Fibroblast of skin of left quadriceps (primary cell): ENCODE results near the gene PIK3CG.
"Not testable (repeated sequence)": the region's sequence is repeated elsewhere in the genome, so short reads cannot be mapped to it uniquely, and the experiment has no call there.

Experiments
- DNase-seq, 2 experiments: peaks; one replicate each; pipeline ENCODE4 v3.0.0-alpha.2; 2013; ENCODE audit warnings: low read depth in 2 of 2

Gene PIK3CG

DNA sequence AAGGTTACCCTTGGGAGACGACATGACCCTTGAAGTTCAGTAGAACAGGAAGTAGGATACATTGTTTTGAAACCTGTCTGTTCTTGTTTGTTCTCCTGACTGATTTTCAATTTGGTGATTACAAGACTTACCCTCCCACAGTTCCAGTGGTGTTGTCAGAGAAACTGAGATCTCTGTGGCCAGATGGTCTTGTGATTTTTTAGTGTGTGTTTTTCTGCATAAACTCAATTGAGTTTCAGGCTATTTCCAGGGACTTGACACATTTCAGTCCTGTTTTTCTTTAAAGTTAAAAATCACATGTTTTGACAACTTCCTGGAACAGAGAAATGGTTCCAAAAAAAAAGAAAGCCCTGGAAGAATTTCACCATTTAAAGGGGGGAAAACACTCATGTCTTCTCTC is 22.3 kb downstream of the PIK3CG start:
- DNase-seq: no peak

DNA sequence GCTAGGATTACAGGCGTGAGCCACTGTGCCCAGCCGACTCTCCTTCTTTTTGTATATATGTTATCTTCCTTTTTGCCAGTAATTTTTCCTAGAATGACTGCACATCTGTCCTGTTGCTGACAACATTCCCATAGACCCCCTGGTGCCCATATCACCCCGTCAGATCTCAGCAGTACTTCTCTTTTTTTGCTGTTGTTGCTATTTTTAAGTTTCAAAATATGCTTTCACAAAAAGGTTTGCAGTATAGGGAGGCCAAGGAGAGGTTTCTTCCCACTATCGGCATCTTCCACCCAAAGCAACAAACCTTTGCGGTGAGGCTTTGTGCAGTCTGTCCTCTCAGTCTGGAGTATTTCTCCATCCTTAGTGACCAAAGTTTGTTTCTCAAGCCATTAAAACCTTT is 23.1 kb downstream of the PIK3CG start:
- DNase-seq: no peak

DNA sequence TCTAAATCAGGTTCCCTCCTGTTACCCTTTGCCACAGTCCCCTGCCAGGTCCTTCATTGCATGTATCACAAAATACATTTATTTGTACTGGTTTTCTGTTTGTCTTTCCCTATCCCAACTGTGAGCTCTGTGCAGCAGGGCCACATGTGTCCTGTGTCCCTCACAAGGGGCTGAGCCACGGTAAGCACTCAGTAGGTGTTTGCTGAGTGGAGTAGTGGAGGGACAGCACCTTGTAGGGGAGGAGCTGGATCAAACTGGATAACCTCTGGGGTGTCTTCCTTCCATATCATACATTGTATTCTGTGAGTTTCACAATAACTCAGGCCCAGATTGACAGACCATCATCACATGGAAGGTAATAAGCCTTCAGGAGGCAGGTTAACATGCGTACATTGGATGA is 25.9 kb downstream of the PIK3CG start:
- no peak for DNase-seq

DNA sequence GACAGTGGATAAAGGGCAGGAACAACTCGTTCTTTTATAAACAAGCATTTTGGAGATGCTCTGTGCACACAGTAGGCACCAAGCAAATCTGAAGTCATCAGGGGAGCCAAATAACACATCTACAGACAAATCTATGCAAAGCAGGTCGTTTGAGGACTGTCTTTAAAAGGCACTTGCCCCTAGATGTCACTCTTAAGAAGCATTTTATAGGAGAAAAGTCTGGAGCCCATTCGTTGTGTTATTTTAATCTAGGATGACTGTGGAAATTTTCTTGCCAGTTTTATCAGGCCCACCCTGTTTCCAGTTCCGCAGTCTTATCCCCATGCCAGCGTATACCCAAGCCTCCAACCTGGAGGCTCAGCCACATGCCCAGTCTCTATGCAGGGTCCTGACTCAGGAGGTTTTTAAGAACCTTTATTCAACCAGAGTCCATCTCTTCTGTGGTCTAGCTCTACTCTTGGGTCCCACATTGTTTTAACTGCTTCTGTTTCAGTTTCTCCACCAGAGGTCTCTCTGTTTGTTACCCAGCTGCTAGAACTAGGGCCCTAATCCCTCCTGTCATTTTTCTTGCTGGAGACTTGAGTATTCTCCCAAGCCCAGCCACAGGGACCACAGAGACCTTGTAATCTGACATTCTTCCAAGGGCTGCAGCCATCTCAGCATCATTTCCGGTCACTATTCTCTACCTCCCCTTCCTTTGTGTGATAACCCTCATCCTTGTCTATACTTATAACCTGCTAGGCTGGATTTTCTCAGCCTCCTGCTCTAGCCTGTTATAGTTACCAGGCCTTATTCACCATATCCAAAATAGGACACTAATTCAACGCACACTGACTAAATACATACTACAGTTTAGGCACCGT is 26.7 kb downstream of the PIK3CG start:
- no peak for DNase-seq

DNA sequence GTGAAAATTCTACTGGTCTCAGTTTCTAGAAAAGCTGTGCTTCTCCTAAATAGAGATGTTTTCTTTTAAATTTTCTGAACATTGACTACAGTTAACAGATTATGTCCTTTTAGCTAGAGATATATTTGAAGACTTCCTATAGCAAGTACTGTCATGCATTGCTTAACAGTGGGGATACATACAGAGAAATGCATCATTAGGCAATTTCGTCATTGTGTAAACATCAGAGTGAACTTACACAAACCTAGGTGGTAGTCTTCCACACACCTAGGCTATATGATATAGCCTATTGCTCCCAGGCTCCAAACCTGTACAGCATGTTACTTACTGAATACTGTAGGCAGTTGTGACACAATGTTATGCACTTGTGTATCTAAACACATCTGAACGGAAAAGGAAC is 28.5 kb downstream of the PIK3CG start:
- no peak for DNase-seq

DNA sequence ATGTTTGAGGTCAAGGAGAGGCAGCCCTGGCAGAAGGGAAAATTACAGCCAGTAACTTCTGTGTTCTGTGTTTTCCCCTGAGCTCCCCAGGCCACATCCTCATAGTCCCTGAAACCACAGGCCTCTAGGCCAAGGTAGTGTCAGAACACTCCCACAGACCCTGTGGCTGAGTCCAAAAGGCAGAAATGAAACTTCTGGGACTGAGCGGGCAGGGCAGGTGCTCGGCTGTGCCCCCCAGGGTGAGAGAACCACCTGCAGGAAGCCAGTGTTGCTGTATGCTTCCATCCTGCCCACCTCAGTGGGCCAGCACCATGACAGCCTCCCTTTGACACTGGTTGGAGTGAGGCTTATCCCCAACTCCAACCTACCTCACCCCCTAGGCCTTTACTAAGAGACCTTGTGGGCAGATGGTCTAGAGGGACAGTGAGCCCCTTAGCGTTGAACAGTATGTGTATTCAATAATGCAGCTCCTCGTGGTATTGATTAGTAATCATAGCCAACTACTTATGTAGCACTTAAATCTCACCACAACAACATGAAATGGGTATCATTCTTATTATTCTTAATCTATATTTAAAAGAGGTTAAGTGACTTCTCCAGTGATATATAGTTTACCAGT is 30.3 kb downstream of the PIK3CG start:
- no peak for DNase-seq

DNA sequence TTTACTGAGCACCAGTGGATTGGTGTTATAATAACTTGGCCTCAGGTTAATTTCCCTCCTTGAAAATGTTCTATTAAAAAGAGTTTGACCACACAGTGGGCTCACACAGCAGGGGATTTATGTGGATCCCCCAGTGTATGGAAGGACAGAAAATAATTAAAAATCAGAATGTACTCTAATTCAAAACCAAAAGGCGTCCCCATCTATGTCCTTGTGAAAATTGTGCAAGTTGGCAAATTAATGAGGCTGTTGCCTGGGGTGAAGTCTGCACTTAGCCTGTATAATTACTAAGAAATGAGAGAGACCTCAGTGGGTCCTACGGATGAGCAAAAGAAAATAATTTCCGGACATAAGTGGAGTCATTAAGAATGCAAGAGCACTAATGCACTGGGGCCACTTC is 31.1 kb downstream of the PIK3CG start:
- DNase-seq: no peak

DNA sequence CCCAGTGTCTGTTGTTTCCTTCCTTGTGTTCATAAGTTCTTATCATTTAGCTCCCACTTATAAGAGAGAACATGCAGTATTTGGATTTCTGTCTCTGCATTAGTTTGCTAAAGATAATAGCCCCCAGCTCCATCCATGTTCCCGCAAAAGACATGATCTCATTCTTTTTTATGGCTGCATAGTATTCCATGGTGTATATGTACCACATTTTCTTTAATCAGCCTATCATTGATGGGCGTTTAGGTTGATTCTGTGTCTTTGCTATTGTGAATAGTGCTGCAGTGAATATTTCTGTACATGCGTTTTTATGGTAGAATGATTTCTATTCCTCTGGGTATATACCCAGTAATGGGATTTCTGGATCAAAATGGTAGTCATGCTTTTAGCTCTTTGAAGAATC is 32.5 kb downstream of the PIK3CG start:
- DNase-seq: not testable (repeated sequence)

DNA sequence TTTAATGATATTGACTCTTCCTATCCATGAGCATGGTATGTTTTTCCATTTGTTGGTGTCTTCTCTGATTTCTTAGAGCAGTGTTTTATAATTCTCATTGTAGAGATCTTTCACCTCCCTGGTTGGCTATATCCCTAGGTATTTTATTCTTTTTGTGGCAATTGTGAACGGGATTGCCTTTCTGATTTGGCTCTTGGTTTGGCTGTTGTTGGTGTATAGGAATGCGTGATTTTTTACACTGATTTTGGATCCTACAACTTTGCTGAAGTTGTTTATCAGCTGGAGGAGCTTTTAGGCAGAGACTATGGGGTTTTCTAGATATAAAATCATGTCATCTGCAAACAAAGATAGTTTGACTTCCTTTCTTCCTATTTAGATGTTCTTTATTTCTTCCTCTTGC is 33.9 kb downstream of the PIK3CG start:
- not testable (repeated sequence) for DNase-seq

DNA sequence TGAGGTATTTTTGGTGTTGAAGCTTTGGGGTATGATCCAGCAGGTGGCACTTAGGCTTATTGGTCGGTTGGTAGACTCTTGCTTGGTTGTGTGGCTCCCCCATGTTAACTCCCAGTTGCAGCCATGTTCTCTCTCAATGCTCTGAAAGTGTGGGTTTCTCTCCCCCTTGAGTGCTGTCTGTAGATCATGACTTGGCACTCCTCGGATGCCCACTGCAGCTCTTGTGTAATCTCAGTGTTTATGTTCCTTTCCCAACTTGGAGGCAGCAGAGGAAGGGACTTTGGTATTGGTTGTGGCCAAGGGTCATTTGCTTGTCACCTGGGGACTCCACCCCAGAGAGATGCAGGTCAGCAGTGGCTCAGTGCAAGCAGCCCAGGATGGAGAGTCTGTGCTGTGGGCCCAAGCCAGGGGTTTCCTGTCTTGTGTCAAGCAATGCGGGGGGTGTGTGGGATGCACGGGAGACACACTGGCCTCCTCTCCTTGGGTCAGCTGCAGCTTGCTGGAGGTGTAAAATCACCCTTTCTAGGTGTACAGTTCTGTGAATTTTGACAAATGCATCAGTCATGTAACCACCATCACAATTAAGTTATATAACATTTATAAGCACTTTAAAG is 36.9 kb downstream of the PIK3CG start:
- DNase-seq: no peak

DNA sequence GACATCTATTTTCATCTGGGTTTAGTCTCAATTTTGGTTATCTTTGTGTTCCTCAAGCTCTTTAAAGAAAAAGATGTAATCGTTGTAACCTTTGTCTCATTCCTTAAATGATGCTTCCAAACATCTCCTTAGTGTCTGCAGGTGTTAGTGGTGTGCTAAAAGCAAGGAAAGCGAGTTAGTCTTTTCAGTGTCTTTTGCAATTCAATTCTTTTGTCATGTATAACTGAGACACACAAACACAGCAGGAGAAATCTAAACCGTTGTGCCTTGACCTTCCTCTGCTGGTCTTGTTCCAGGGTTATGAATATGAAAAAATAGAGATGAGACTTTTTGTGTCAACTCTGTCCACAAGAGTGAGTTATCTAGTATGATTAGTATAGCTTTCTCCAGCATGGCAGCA is 40.7 kb downstream of the PIK3CG start:
- no peak for DNase-seq

DNA sequence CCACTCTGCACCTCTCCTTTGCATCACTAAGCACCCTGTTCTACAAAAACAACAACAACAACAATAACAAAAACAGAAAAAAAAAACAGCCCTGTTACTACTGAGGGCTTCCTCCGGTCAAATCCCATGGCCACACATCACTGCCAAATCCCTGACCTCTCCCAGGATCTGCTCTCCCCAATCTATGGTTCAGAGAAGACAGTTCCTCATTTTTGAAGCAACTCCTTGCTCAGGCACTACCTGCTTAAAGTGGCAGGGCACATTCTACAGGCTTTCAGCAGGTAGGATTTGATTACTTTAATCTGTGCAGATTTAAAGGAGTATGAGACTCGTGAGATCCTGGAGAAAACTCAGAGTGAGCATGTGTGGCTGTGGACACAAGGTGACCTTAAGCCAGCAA is 46.9 kb downstream of the PIK3CG start:
- no peak for DNase-seq

DNA sequence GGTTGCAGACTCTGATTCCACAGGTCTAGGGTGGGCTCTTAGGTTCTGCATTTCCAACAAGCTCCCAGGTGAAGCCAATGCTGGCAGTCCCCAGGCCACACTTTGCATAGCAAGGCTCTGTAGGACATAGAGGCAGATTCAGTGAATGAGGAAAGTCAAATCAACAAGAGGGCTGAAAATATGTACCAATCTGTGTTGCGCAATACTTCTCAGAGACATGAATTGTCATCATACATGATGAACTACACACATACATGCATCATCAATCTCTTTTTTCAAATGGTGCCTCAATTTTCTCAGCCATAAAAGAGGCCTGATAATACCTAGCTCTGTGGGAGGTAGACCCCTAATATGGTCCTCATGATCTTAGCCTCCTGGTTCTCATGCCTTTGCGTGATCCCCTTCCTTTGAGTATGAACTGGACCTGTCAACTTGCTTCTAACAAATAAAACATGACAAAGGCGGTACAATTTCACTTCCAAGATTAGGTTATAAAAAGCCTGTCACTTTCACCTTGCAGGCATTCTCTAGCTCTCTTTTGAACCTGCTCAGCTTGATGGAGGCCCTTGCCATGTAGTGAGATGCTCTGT is 49.0 kb downstream of the PIK3CG start:
- DNase-seq: no peak

DNA sequence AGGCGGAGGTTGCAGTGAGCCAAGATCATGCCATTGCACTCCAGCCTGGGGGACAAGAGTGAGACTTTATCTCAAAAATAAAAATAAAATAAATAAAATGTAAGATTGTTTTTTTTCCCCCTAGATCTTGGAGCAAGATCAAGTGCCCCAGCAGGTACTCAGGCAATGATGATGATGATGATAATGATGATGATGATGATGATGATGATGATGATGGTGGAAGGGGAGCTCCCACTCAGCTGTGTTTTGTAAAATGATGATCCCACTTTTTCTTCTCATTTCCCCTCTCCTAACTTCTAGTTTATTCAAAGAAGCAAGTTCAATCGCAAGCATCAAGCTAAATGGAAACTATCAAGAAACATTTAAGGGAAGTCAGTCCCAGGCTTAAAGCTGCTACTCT is 50.3 kb downstream of the PIK3CG start:
- DNase-seq: no peak

DNA sequence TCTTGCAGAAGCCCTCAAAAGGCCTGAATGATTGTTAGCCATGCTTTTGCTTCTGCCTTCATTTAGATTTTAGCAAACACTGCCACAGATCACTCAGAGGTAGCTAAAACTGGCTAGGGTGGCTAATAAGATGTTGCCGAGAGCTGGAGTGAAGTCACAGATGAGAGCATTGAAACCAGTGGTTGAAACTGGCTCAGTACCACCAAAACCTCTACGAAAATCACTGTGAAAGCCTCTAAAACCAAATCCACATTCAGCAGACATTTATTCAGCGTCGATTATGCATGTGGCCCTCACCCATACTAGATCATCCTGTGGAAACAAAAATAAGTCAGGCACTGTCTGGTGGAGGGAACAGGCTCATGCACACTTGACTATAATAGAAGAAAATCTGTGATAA is 50.8 kb downstream of the PIK3CG start:
- no peak for DNase-seq

DNA sequence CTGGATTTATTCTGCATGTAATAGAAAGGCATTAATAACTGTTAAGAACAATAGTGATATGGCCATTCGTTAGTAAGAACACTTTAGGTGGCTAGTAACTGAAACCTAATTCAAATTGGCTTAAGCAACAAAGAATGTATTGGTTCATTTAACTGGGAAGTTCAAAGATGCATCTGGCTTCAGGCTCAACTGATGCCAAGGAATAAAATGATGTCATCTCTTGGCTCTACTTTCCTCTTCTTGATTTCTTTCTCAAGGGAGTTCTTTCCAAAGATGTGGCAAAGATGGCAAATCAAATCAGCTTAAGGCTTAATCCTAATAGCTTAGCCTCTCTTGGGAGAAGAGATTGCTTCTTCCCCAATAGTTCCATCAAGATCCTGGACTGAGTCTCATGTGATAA is 51.6 kb downstream of the PIK3CG start:
- DNase-seq: no peak

DNA sequence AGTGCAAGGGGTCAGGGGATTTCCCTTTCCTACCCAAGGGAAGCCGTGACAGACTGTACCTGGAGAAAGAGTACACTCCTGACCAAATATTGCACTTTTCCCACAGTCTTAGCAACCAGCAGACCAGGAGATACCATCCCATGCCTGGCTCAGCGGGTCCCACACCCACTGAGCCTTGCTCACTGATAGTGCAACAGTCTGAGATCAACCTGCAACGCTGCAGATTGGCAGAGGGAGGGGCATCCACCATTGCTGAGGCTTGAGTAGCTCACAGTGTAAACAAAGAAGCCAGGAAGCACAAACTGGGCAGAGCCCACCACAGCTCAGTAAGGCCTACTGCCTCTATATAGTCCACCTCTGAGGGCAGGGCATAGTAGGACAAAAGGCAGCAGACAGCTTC is 53.9 kb downstream of the PIK3CG start:
- DNase-seq: no peak

DNA sequence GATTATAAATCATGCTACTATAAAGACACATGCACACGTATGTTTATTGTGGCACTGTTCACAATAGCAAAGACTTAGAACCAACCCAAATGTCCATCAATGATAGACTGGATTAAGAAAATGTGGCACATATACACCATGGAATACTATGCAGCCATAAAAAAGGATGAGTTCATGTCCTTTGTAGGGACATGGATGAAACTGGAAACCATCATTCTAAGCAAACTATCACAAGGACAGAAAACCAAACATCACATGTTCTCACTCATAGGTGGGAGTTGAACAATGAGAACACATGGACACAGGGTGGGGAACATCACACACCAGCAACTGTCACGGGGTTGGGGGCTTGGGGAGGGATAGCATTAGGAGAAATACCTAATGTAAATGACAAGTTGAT is 59.4 kb downstream of the PIK3CG start:
- not testable (repeated sequence) for DNase-seq

DNA sequence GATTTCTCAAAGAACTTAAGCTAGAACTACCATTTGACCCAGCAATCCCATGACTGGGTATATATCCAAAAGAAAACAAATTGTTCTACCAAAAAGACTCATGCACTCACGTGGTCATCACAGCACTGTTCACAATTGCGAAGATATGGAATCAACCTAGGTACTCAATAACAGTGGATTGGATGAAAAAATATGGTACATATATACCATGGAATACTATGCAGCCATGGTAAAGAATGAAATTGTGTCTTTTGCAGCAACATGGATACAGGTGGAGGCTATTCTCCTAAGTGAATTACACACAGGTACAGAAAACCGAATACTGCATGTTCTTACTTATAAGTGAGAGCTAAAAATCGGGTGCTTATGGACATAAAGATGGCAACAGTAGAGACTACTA is 61.8 kb downstream of the PIK3CG start:
- no peak for DNase-seq

DNA sequence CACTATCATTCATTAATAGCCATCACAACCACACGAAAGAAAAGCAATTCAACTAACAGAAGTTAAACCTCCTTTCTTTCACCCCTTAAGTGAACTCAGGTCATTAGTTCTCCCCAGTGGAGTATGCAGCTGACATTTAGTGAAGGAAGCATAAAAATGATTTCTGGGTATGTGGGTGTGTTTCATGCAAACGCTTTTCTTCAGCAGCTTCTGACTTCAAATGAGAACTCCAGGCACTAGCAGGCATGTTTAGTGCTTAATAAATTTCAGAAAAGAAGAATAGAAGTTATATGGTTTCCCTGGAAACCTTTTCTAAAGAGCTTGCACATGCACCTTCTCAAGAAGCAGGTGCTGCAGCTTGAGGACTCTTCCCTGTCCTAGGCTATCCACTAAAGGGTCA is 62.5 kb downstream of the PIK3CG start:
- no peak for DNase-seq

DNA sequence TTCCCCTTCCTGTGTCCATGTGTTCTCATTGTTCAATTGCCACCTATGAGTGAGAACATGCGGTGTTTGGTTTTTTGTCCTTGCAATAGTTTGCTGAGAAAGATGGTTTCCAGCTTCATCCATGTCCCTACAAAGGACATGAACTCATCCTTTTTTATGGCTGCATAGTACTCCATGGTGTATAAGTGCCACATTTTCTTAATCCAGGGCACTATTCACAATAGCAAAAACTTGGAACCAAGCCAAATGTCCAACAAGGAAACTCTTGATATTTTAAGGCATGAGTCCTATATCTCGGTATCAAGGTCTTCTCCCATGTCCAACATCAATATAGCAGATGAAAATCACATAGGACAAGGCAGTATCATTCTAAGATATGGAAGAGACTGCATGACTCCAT is 64.5 kb downstream of the PIK3CG start:
- DNase-seq: not testable (repeated sequence)

DNA sequence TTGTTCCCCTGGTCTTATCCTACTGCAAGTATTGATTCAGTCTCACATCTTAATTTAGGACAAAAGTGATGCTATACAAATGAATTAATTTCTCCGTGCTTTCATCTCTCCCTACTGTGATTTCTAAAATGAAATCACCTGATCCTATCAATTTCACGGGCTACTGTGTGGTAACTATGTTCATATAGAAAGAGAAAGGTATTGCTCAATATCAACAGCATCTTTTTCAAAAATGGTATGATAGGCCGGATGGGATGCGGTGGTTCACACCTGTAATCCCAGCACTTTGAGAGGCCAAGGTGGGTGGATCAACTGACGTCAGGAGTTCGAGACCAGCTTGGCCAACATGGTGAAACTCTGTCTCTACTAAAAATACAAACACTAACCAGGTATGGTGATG is 71.2 kb downstream of the PIK3CG start:
- no peak for DNase-seq

DNA sequence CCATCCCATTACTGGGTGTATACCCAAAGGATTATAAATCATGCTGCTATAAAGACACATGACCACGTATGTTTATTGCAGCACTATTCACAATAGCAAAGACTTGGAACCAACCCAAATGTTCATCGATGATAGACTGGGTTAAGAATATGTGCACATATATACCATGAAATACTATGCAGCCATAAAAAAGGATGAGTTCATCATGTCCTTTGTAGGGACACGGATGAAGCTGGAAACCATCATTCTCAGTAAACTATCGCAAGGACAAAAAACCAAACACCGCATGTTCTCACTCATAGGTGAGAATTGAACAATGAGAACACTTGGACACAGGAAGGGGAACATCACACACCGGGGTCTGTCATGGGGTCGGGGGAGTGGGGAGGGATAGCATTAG is 73.0 kb downstream of the PIK3CG start:
- not testable (repeated sequence) for DNase-seq
